Vagina (tissue), 2 donors: Measurements from ENCODE around the gene FOXA1. TPM values are rescaled to one million over a fixed set of nuclear protein-coding genes. Genes with fewer than 3 reads are reported as not detected.

Experiments used
- DNase-seq, 2 donors: peaks; one replicate each; pipeline ENCODE4 v3.0.0-alpha.2; 2017; ENCODE audit errors: extremely low spot score in 2 of 2
- H3K27ac ChIP-seq: fragments of 200-600 bp; sonication (generic); one replicate; pipeline ENCODE4 v1.5.1; 2019
- H3K27me3 ChIP-seq: fragments of 200-600 bp; sonication (generic); one replicate; pipeline ENCODE4 v1.5.1; 2019
- H3K36me3 ChIP-seq, 2 donors: fragments of 200-600 bp; sonication (generic); one replicate each; pipeline ENCODE4 v1.5.1; 2017 to 2019
- H3K4me1 ChIP-seq: fragments of 200-600 bp; sonication (generic); one replicate; pipeline ENCODE4 v1.5.1; 2019
- H3K4me3 ChIP-seq, 2 donors: fragments of 200-600 bp; sonication (generic); 1 replicate in 1 of 2; 2 replicates in 1 of 2; pipeline ENCODE4 v1.5.1; 2016 to 2019
- H3K9me3 ChIP-seq: fragments of 200-600 bp; sonication (generic); one replicate; pipeline ENCODE4 v1.5.1; 2019
- POLR2A ChIP-seq, 2 donors: fragments of 450-650 bp; IDR thresholded peaks; one replicate each; pipeline ENCODE4 v1.6.1; 2017; ENCODE audit warnings: antibody characterized with exemption in 2 of 2, mild to moderate bottlenecking in 2 of 2, moderate library complexity in 2 of 2
- POLR2AphosphoS5 ChIP-seq, 2 donors: sonication (generic); formaldehyde crosslinking; IDR thresholded peaks; one replicate each; pipeline ENCODE4 v1.9.0; 2017; ENCODE audit warnings: antibody characterized with exemption in 2 of 2, mild to moderate bottlenecking in 2 of 2, low read depth in 1 of 2; ENCODE audit not compliant: insufficient read depth in 1 of 2
- intact Hi-C: fragments of 100-400 bp; cut with DNase I; formaldehyde crosslinking; loops from one replicate; pipeline ENCODE4 v1.15.1; 2023
- total RNA-seq: library from RNA; depleted of rRNA; stranded (reverse); fragments of >200 nt; gene quantifications from one replicate; pipeline ENCODE4 v1.2.3, GENCODE V29; 2016
- TF ChIP-seq, protein P1 (sequence below), 3 experiments: fragments of 450-650 bp in 2 of 3; fragments of 200-600 bp in 1 of 3; sonication (generic) in 1 of 3; IDR thresholded peaks; one replicate each; pipeline ENCODE4 v1.5.1; 2017 to 2019; ENCODE audit warnings: antibody characterized with exemption in 3 of 3, mild to moderate bottlenecking in 2 of 3, moderate library complexity in 2 of 3

FOXA1 gene
- total RNA-seq, 1 donor from 2014 or later = 11.5 TPM

DNA sequence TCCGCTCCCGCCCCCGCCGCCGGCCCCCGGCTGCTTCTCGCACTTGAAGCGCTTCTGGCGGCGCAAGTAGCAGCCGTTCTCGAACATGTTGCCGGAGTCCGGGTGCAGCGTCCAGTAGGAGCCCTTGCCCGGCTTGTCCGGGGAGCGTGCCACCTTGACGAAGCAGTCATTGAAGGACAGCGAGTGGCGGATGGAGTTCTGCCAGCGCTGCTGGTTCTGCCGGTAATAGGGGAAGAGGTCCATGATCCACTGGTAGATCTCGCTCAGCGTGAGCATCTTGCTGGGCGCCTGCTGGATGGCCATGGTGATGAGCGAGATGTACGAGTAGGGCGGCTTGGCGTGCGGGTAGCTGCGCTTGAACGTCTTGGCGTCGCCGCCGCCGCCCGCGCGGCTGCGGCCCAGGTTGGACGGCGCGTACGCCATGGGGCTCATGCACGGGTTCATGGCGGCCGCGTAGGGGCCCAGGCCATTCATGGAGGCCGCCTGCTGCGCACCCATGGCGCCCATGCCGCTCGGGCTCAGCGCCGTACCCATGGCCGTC, 3.0 kb downstream of the FOXA1 start:
- H3K4me3 ChIP-seq = peak overlapping the region; percentile 19 to 43
- peaks cover 37% of the 10 kb centered on the region for H3K4me1 ChIP-seq
- peaks cover 32% of the 10 kb centered on the region for H3K27me3 ChIP-seq
- no peak for DNase-seq
- TF ChIP-seq POLR2AphosphoS5 (IDR thresholded peaks at IDR 0.05; ENCODE audit: insufficient read depth in 1 of 2, low read depth in 1 of 2) (no peak), POLR2A (IDR thresholded peaks at IDR 0.05) (no peak)
- TF ChIP-seq, protein P1, sequence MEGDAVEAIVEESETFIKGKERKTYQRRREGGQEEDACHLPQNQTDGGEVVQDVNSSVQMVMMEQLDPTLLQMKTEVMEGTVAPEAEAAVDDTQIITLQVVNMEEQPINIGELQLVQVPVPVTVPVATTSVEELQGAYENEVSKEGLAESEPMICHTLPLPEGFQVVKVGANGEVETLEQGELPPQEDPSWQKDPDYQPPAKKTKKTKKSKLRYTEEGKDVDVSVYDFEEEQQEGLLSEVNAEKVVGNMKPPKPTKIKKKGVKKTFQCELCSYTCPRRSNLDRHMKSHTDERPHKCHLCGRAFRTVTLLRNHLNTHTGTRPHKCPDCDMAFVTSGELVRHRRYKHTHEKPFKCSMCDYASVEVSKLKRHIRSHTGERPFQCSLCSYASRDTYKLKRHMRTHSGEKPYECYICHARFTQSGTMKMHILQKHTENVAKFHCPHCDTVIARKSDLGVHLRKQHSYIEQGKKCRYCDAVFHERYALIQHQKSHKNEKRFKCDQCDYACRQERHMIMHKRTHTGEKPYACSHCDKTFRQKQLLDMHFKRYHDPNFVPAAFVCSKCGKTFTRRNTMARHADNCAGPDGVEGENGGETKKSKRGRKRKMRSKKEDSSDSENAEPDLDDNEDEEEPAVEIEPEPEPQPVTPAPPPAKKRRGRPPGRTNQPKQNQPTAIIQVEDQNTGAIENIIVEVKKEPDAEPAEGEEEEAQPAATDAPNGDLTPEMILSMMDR (IDR thresholded peaks at IDR 0.05) = no peak
- intact Hi-C loops = no loop called here
- H3K27ac ChIP-seq = peak overlapping the region; percentile 78
- H3K9me3 ChIP-seq = no peaks in the 10 kb centered on the region
- H3K36me3 ChIP-seq = no peaks in the 10 kb centered on the region

DNA sequence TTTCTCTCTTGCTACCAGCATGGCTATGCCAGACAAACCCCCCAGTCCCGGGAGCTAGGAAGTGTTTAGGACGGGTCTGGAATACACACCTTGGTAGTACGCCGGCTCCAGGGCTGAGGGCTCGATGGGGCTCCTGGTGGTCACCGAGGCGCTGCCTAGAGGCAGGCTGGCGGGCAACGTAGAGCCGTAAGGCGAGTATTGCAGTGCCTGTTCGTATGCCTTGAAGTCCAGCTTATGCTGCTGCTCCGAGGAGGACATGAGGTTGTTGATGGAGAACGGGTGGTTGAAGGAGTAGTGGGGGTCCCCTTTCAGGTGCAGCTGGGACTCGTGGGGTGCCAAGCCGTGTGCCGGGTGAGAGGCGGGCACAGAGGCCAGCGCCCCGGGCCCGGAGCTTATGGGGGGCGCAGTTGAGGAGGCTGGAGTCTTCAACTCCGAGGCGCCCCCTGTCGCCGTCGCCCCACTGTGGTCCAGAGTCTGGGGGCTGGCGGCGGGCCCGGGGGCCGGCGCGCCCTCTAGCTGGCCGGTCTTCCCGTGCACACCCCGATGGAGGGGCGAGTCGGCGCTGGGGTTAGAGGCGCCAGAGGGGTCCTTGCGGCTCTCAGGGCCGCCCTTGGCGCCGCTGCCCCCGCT, 3.6 kb downstream of the FOXA1 start:
- Histone ChIP-seq H3K4me1 (peaks cover 34% of the 10 kb centered on the region), H3K36me3 (no peaks in the 10 kb centered on the region), H3K27ac (peak overlapping the region; percentile 78), H3K4me3 (peak overlapping the region; percentile 19 to 43), H3K9me3 (no peaks in the 10 kb centered on the region), H3K27me3 (peaks cover 26% of the 10 kb centered on the region)
- intact Hi-C loops = no loop called here
- TF ChIP-seq POLR2A (IDR thresholded peaks at IDR 0.05) (no peak), POLR2AphosphoS5 (IDR thresholded peaks at IDR 0.05; ENCODE audit: insufficient read depth in 1 of 2, low read depth in 1 of 2) (no peak)
- TF ChIP-seq, protein P1 (IDR thresholded peaks at IDR 0.05) = no peak
- DNase-seq = no peak

DNA sequence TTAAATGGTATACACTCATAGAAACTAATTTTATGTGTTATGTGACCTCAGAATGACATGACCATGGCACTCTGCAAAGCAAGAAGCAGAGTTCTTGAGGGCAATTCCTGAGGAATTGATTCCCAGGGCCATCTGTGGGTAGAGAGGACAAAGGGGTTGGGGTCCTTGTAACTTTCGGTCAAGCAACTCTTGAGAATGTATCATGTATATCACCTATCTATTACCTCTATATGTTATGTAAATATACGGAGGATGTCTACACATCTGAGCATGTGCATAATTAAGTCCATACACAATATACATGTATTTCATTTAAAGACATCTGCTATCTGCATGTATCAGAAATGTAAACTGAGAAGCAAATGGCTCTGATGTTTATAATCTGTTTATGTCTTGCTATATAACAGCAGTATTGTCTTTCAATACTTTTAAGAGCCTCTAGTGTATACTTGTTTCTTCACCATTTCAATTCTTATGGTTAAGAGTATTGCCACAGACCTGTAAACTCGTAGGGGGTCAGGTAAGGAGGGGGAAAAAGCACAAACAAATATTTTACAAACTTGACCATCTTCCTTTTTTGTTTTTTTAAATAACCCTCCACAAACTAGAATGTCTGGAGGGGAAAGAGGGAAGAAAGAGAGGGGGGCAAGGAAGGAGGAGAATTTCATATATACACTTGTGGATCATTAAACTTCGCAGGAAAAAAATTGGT, 4.5 kb downstream of the FOXA1 start:
- no peaks in the 10 kb centered on the region for H3K9me3 ChIP-seq
- H3K4me1 ChIP-seq = peaks cover 26% of the 10 kb centered on the region
- peak overlapping the region; percentile 78 for H3K27ac ChIP-seq
- no peaks in the 10 kb centered on the region for H3K36me3 ChIP-seq
- H3K4me3 ChIP-seq = peak overlapping the region; percentile 19 to 43
- H3K27me3 ChIP-seq = peaks cover 22% of the 10 kb centered on the region
- TF ChIP-seq POLR2A (IDR thresholded peaks at IDR 0.05) = no peak
- TF ChIP-seq, protein P1 (IDR thresholded peaks at IDR 0.05) = no peak
- TF ChIP-seq POLR2AphosphoS5 (IDR thresholded peaks at IDR 0.05; ENCODE audit: insufficient read depth in 1 of 2, low read depth in 1 of 2) = no peak
- no peak for DNase-seq
- intact Hi-C loops = no loop called here

DNA sequence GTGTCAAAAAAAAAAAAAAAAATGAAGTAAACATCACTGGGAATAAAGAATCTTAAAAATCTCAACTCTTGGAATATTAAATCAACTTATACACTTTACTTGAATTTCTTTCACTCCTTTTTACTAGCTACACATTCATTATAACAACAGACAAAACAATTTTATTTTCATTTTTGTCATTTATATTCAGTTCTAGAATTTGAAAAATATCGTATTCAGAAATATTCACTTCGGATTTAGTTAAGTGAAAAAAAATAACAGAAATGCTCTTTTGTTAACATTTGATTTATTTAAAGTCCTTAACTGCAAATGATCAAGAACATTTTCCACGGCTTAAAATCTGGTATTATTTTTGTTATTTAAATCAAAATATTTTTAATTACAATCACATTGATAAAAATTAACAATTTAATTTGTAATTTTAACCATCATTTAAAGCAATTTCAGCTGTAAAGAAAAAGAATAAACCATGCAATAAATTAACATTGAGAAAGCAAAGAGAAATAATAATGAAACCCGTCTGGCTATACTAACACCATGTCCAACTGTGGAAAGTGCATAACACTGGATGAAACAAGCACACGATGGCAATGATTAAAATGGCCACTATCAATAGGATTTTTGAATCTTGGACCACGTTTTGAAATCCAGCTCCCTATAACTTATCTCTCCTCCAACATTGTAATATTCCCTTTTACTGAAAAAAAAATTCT, 5.2 kb downstream of the FOXA1 start:
- TF ChIP-seq, protein P1 (IDR thresholded peaks at IDR 0.05) = no peak
- TF ChIP-seq POLR2AphosphoS5 (IDR thresholded peaks at IDR 0.05; ENCODE audit: insufficient read depth in 1 of 2, low read depth in 1 of 2) = no peak
- TF ChIP-seq POLR2A (IDR thresholded peaks at IDR 0.05) = no peak
- peak overlapping the region; percentile 74 for H3K27ac ChIP-seq
- no peak for DNase-seq
- intact Hi-C loops = no loop called here
- no peaks in the 10 kb centered on the region for H3K9me3 ChIP-seq
- peaks cover 23% of the 10 kb centered on the region for H3K27me3 ChIP-seq
- peaks cover 21% of the 10 kb centered on the region for H3K4me1 ChIP-seq
- H3K36me3 ChIP-seq = no peaks in the 10 kb centered on the region
- peak overlapping the region in 1 of 2 donors; percentile 43 for H3K4me3 ChIP-seq
